Measurements from ENCODE around the gene RIPOR2. TPM values are rescaled to one million over a fixed set of nuclear protein-coding genes. Genes with fewer than 3 reads are reported as not detected.

The RIPOR2 gene
- total and polyA plus RNA-seq, 2 of the 13 experiments (the other 11 are each of a cell fraction or from before 2014, with no cell fraction given): 0.02 to 0.05 TPM

- no peak for TF ChIP-seq CERS6 (CRISPR knock-in tag; IDR thresholded peaks at IDR 0.05)
- TF ChIP-seq FOXJ3 (CRISPR knock-in tag; IDR thresholded peaks at IDR 0.05; ENCODE audit: borderline replicate concordance): peak; percentile 84; the same call in 1 of the 2 replicates
- TF ChIP-seq ZNF777 (CRISPR knock-in tag; IDR thresholded peaks at IDR 0.05): peak; percentile 50
- peak; percentile 74 for TF ChIP-seq ZNF142 (CRISPR knock-in tag; IDR thresholded peaks at IDR 0.05)
- TF ChIP-seq HOXA9 (CRISPR knock-in tag; IDR thresholded peaks at IDR 0.05; ENCODE audit: borderline replicate concordance): peak; percentile 90; the same call in 1 of the 2 replicates
- TF ChIP-seq ZBTB43 (CRISPR knock-in tag; conservative IDR thresholded peaks at IDR 0.05): peak; percentile 54; the same call in 1 of the 2 replicates
- TF ChIP-seq NFAT5 (CRISPR knock-in tag; IDR thresholded peaks at IDR 0.05): no peak; the same call in none of the 2 replicates
- TF ChIP-seq ZNF138 (CRISPR knock-in tag; IDR thresholded peaks at IDR 0.05; ENCODE audit: low read depth): peak; percentile 99
- peak; percentile 74; the same call in 1 of the 2 replicates for TF ChIP-seq ZNF558 (CRISPR knock-in tag; IDR thresholded peaks at IDR 0.05; ENCODE audit: borderline replicate concordance)
- peak; percentile 87 for TF ChIP-seq KDM2A (CRISPR knock-in tag; IDR thresholded peaks at IDR 0.05; ENCODE audit: borderline replicate concordance, low read depth)
- TF ChIP-seq EP300 (IDR thresholded peaks at IDR 0.05; ENCODE audit: low read depth in 2 of 2, low read length in 2 of 2): 0 out of 4 replicates have a peak, but pooled peaks of 1 of the 2 experiments have one; percentile 14
- TF ChIP-seq EP300 (CRISPR knock-in tag; IDR thresholded peaks at IDR 0.05; ENCODE audit: borderline replicate concordance): peak; percentile 69; the same call in 1 of the 2 replicates
- peak; percentile 73 for TF ChIP-seq RNF2 (conservative IDR thresholded peaks at IDR 0.05; ENCODE audit: low read depth)
These were observed 160.9 kb downstream of the RIPOR2 start, which contains the start of gene GMNN (continued) for GRCh38 chr6:24774696-24775519.
